ENCODE measurements around the gene SIGLEC8. TPM values are rescaled to one million over a fixed set of nuclear protein-coding genes. Genes with fewer than 3 reads are reported as not detected.

The SIGLEC8 gene
- not detected in 2 replicates for total RNA-seq (ENCODE audit: low replicate concordance)

DNA sequence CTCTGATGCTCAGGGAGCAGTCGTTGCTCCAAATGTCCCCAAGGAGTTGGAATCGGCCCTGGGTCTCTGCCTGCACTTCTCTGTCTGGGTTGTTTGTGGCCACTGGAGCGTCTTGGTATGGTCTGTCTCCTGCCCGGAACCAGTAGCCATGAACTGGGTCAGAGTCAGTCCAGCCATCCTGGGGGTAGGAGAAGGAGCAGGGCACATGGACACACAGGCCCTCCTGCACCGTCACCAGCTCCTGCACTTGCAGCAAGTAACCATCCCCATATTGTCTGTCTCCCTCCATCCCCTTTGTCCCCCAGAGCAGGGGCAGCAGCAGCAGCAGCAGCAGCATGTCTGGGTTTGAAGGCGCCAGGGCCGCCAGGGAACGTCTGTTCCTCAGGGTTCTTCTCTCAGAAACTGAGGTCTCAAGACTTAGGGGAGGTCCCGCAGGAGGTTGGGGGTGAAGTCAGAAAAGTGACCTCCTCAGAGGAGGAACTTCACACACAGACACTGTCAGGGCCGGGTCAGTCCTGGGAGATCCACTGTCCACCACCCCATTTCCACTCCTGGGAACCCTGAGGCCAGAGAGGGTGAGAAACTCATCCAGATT, at the start of gene SIGLEC8:
SIGLEC8 (minus strand) TSS at position 404 of the 595 bp plus-strand sequence; CDS start at position 337, 67 bp downstream.
- Histone ChIP-seq H3K9me3 (ENCODE audit: low read depth) (no peaks in the 10 kb centered on the region), H3K4me3 (no peak within 1 kb of the TSS), H3K27ac (no peak within 1 kb of the TSS), H3K27me3 (no peaks in the 10 kb centered on the region), H3K36me3 (no peaks in the 10 kb centered on the region), H3K4me2 (no peak within 1 kb of the TSS), H3K4me1 (no peaks in the 10 kb centered on the region), H3F3A (ENCODE audit: low read depth) (no peaks in the 10 kb centered on the region), H4K20me1 (ENCODE audit: low read depth) (no peaks in the 10 kb centered on the region), H2AFZ (replicated peaks) (no peak within 1 kb of the TSS), H3K79me2 (ENCODE audit: low read depth) (no peaks in the 10 kb centered on the region), H3K9ac (no peak within 1 kb of the TSS)
- peaks cover 2% of the 10 kb centered on the region for H3K9me3 Mint-ChIP-seq
- no peak for DNase-seq (ENCODE audit: low spot score)
- H3K36me3 Mint-ChIP-seq, result no peaks in the 10 kb centered on the region
- H3K4me1 Mint-ChIP-seq, result no peaks in the 10 kb centered on the region
- H3K4me3 Mint-ChIP-seq, result no peak within 1 kb of the TSS
- H3K27me3 Mint-ChIP-seq (ENCODE audit: insufficient read depth, low read depth), result peaks cover 14% of the 10 kb centered on the region
- H3K27ac Mint-ChIP-seq, result no peak within 1 kb of the TSS
- no peak for TF ChIP-seq EZH2 (IDR thresholded peaks at IDR 0.05)
- no peak for TF ChIP-seq EZH2phosphoT487 (IDR thresholded peaks at IDR 0.05)
- TF ChIP-seq CTCF (IDR thresholded peaks at IDR 0.05), result no peak

GRCh38 chr19:51507640-51508058, 49.4 kb upstream of the SIGLEC8 start:
- H3F3A ChIP-seq (ENCODE audit: low read depth), result no peaks in the 10 kb centered on the region
- H3K9me3 ChIP-seq (ENCODE audit: low read depth), result no peaks in the 10 kb centered on the region
- DNase-seq (ENCODE audit: low spot score), result no peak
- Mint-ChIP-seq H3K27ac (no peak overlapping the region), H3K27me3 (ENCODE audit: insufficient read depth, low read depth) (peaks cover 8% of the 10 kb centered on the region), H3K4me1 (no peaks in the 10 kb centered on the region), H3K36me3 (no peaks in the 10 kb centered on the region), H3K4me3 (no peak overlapping the region), H3K9me3 (no peaks in the 10 kb centered on the region)
- H3K4me2 ChIP-seq, result no peak overlapping the region
- H3K27ac ChIP-seq, result no peak overlapping the region
- no peaks in the 10 kb centered on the region for H3K36me3 ChIP-seq
- no peaks in the 10 kb centered on the region for H3K4me1 ChIP-seq
- no peaks in the 10 kb centered on the region for H4K20me1 ChIP-seq (ENCODE audit: low read depth)
- H3K27me3 ChIP-seq, result no peaks in the 10 kb centered on the region
- H3K4me3 ChIP-seq, result no peak overlapping the region
- TF ChIP-seq EZH2 (IDR thresholded peaks at IDR 0.05) (no peak), EZH2phosphoT487 (IDR thresholded peaks at IDR 0.05) (no peak), CTCF (IDR thresholded peaks at IDR 0.05) (no peak)
- no peaks in the 10 kb centered on the region for H3K79me2 ChIP-seq (ENCODE audit: low read depth)
- H2AFZ ChIP-seq (replicated peaks), result no peak overlapping the region
- H3K9ac ChIP-seq, result no peak overlapping the region

DNA sequence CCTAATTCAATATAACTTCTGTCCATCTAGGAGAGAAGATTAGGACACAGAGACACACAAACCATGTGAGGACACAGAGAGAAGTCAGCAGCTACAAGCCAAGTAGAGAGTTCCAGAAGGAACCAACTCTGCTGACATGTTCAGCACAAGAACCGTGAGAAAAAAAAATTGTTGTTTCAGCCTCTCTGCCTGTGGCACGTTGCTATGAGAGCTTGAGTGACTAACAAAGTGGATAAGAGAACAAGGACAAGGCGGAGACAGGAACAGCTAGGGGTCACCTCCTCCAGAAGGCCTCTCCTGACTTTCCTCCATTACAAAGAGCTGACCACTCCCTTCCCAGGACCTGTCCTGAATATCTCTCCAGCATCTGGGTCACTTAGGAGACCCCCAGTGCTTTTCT, 48.9 kb upstream of the SIGLEC8 start:
- Mint-ChIP-seq H3K9me3 (no peaks in the 10 kb centered on the region), H3K27ac (no peak overlapping the region), H3K4me3 (no peak overlapping the region), H3K4me1 (no peaks in the 10 kb centered on the region), H3K27me3 (ENCODE audit: insufficient read depth, low read depth) (peaks cover 8% of the 10 kb centered on the region), H3K36me3 (no peaks in the 10 kb centered on the region)
- TF ChIP-seq EZH2phosphoT487 (IDR thresholded peaks at IDR 0.05) (no peak), EZH2 (IDR thresholded peaks at IDR 0.05) (no peak), CTCF (IDR thresholded peaks at IDR 0.05) (no peak)
- Histone ChIP-seq H3K27ac (no peak overlapping the region), H3K4me3 (no peak overlapping the region), H3K4me1 (no peaks in the 10 kb centered on the region), H3K9ac (no peak overlapping the region), H3K79me2 (ENCODE audit: low read depth) (no peaks in the 10 kb centered on the region), H4K20me1 (ENCODE audit: low read depth) (no peaks in the 10 kb centered on the region), H3K4me2 (no peak overlapping the region), H2AFZ (replicated peaks) (no peak overlapping the region), H3K9me3 (ENCODE audit: low read depth) (no peaks in the 10 kb centered on the region), H3K27me3 (no peaks in the 10 kb centered on the region), H3K36me3 (no peaks in the 10 kb centered on the region), H3F3A (ENCODE audit: low read depth) (no peaks in the 10 kb centered on the region)
- DNase-seq (ENCODE audit: low spot score), result no peak
